Activated T-cell treated with anti-CD3 and anti-CD28 coated beads, Interleukin-2, amount 50 U/mL, for 48 hours (primary cell): ENCODE results near the gene TTYH3.
A peak's percentile ranks its signal among the peaks of the same experiment; 100 is the strongest.
"Not testable (repeated sequence)": the region's sequence is repeated elsewhere in the genome, so short reads cannot be mapped to it uniquely, and the experiment has no call there.

Experiments
- DNase-seq, 2 experiments: peaks; one replicate each; pipeline ENCODE4 v3.0.0-alpha.2; 2020

TTYH3 gene

GRCh38 chr7:2666588-2667250, 34.9 kb downstream of the TTYH3 start:
- DNase-seq: no peak

GRCh38 chr7:2667843-2668242, 36.1 kb downstream of the TTYH3 start:
- no peak for DNase-seq

GRCh38 chr7:2668401-2668800, 36.6 kb downstream of the TTYH3 start:
- DNase-seq: no peak

- DNase-seq: no peak
Measured at GRCh38 chr7:2670171-2670570, 38.4 kb downstream of the TTYH3 start.

DNA sequence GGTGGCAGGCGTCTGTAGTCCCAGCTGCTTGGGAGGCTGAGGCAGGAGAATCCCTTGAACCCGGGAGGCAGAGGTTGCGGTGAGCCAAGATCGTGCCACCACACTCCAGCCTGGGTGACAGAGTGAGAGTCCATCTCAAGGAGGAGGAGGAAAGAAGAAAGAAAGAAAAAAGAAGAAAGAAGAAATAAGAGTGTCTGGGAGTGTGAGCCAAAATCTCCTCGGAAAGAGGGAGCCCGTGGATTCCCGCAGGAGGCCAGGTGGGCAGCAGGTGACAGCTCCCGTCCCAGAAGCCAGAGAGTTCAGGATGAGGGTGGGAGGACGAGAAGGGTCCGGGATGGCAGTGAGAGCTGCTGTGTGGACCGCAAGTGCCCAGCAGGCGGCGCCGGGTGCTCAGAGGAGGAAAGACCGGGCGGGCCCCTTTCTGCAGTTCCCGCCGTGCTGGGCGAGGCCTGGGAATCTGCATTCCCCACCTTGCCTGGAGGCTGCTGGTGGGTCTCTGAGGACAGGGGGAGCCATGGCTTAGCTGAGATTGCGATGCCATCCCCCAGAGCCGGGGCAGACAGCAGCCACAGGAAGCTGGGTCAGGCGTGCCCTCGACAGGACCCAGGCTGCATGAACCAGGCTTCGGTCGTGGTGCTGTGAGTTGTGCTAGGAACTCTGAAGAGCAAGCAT, 39.1 kb downstream of the TTYH3 start:
- peak; percentile 81 to 84 for DNase-seq

DNA sequence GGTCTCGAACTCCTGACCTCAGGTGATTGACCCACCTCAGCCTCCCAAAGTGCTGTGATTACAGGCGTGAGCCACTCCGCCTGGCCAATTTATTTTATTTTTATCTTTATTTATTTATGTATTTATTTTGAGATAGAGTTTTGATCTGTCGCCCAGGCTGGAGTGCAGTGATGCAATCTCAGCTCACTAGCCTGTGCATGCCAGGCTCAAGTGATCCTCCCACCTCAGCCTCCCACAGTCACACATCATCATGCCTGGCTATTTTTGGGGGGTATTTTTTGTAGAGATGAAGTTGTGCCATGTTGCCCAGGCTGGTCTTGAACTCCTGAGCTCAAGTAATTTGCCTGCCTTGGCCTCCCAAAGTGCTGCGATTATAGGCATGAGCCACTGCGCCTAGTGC, 41.4 kb downstream of the TTYH3 start:
- DNase-seq: not testable (repeated sequence)

DNA sequence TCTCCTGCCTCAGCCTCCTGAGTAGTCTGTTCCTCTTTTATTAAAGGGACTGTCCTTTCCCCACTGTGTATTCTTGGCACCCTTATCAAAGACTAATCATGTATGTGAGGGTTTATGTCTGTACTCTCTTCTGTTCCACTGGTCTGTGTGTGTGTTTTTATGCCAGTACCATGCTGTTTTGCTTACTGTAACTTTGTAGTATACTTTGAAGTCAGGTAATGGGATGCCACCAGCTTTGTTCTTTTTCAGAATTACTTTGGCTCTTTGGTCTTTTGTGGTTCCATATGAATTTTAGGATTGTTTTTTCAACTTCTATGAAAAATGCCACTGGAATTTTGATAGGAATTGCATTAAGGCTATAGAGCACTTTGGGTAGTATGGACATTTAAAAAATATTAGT, 42.1 kb downstream of the TTYH3 start:
- DNase-seq: no peak

DNA sequence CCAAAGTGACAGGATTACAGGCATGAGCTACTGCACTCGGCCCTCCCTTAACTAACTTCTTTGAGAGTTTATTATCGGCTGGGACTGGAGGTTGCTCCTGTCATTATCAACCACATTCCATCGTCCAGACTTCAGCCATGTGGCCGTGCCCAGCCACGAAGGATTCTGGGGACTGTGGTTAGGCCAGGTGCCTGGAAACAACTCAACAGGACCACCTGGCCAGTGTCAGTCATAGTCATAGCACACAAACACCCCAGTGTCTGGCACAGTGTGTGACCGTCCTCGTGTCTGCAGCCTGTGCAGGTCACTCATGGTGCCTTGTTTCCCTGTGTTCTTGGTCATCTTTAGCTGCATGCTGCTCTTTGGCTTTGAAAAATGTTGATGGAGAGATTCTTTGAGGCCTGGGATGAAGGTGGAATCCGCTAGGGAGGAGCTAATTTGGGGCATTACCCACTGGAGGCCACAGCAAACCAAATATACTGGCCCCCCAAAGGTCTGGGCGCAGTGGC, 43.5 kb downstream of the TTYH3 start:
- DNase-seq: no peak

GRCh38 chr7:2676576-2676975, 44.8 kb downstream of the TTYH3 start:
- DNase-seq: not testable (repeated sequence)

GRCh38 chr7:2678454-2678853, 46.7 kb downstream of the TTYH3 start:
- not testable (repeated sequence) for DNase-seq

GRCh38 chr7:2679135-2680127, 47.6 kb downstream of the TTYH3 start:
- not testable (repeated sequence) for DNase-seq

DNA sequence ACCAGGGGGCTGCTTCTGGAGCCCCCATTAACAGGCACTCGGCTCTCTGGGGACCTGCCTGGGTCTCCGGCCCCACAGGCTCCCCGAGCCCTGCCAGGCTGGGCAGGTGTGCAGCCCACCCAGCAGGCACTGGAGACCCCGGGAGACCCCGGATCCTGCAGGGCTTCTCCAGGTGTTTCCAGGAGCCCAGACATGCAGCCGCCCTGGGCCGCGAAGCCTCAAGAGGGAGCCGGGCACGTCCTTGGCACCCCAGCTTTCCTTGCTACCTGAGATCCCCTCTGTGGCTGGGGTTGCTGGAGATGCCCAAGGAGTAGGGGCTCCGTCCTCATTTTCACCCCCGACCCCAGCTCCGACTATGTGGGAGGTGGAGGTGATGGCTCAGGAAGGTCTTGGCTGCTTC, 48.5 kb downstream of the TTYH3 start:
- no peak for DNase-seq

- DNase-seq: peak; percentile 75 to 77
Measured at GRCh38 chr7:2680792-2681490, 49.2 kb downstream of the TTYH3 start.

DNA sequence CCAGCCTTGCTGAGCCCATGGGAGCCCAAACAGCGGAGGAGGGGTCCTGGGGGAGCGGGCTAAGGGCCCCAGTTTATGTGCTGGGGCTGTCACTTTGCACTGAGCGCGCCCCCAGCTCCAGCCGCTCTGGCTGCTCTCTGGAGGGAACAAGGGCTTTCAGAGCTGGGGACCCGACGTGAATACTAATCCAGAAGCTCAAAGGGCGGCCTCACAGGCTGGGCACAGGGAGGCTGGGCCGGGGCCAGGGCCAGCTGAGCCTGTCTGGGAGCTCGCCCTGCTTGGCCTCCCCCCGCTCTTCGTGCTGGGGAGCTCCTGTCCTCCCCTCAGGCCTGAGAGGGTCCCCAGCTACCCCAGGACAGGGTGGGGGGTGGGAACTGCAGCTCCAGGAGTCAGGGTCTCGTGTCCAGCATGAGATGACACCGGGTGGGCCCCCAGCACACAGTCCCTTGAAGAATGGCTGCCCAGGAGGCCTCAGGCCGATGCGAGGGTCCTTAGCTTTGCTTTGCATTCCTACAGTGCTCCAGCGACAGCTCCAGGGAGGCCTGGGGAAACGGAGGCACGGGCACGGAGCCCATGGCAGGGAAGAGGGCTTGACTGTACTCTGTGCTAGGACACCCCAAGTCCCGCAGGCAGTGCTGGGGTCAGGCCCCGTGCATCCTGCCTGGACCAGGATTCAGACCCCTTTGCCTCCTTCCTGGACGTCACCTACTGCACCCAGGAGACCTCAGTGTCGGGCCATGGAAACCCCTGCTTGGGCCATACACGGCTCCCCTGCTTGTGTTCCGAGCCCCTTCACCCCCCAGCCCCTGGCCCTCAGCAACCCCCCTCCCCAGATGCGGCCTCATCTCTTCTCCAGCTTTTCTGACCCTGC, 50.4 kb downstream of the TTYH3 start:
- DNase-seq: no peak

GRCh38 chr7:2684501-2684900, 52.7 kb downstream of the TTYH3 start:
- no peak for DNase-seq

GRCh38 chr7:2686101-2686500, 54.3 kb downstream of the TTYH3 start:
- no peak for DNase-seq

- DNase-seq: no peak
Measured at GRCh38 chr7:2687338-2687869, 55.6 kb downstream of the TTYH3 start.

DNA sequence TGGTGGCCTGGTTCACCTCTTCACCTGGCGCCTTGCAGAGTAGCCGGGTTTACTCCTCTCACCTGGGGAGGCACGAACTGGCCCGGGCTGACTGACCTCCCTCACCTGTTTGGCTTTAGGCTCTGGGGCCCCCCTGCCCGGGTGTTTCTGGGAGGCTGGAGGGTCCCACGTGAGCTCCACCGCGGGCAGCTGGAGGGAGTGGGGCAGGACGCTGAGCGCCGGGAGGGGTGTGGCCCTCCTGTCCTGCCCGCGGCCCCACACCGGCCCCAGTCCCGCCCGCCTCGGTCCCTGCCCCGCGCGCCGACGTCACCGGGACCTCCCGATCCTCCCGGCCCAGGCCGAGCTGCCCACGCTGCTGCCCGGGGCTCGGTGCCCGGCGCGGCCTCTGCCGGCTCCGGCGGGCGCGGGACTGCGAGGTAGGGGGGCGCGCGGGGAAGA, 56.1 kb downstream of the TTYH3 start, which contains the start of gene AMZ1:
Gene AMZ1, plus strand, starts transcription at position 322 of the 438 bp plus-strand sequence. CDS start 12,250 bp downstream, outside the sequence.
- no peak for DNase-seq

GRCh38 chr7:2688409-2689342, 56.9 kb downstream of the TTYH3 start:
- no peak for DNase-seq

DNA sequence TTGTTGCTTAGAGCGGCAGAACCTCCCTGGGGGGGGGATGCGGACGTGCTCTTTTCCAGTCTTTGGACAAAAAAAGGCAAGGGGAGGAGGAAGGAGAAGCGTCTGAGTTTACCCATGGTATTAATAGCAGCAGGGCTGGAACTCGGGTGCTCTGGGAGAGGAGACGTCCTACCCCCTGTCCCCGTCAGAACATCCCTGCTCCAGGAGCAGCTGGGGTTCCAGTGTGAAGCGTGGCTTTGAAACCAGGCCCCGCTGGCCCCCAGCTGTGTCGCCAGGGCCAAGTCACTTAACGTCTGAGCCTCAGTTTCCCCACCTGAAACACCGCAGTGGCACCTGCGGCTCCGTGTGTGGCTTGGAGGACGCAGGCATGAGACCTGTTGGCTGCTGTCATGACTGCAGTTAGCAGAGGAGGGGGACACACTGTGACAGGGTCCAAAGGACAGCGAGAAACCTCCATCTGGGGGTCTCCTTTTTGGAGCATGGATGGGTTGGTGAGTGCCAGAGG, 57.6 kb downstream of the TTYH3 start:
- no peak for DNase-seq
